Measurements from ENCODE around the gene HOXA3.

HOXA3 gene

GRCh38 chr7:27151931-27152815 lies at the start of gene HOXA3:
Gene HOXA3 (minus strand): TSS chr7:27152583. CDS start chr7:27110640, 41,943 bp downstream.
- in situ Hi-C loops (cut with MboI; ENCODE audit: low sequenced_read_pairs): no loop called here

- in situ Hi-C loops (cut with MboI; ENCODE audit: low sequenced_read_pairs): loop anchor here (10.0 kb wide), 1 partner anchor 373 kb away; no protein-coding TSS in a partner anchor
These were observed 49.2 kb upstream of the HOXA3 start for GRCh38 chr7:27201580-27202017.

DNA sequence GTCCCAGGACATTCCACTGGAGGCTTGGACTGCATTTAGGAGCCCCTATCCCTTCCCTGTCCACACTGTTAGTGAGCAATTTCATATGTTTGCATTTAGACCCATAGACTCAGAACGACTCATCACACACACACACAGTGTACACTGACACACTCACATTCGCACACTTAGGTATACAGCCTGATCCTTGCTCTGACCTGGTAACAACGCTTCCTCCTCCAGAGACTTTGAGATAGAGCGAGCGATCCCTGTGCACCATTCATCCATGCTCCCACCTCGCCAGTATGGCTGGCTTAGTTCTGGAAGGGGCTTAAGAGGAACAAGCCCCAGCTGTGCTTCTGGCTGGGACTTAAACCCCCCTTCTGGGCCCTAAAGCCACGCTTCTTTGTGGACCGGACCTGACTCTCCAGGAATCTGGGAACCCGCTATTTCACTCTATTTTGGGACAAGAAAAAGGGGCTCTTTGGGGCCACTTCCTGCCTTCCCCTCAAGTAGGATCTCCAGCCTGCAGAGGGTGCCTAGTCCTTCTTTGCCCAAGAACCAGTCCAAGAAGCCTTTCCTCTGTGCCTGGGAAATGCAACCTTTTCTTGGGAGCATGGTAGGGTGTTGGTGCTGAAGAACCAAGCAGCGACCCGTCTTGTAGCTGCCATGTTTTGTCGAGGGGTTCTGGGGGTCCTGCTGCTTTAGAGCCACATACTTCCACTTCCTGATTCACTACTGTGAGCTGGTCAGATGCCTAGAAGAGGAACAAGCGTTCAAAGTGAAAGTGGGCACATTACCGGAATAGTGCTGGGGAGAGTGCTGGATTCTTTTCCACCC lies 48.6 kb upstream of the HOXA3 start:
- in situ Hi-C loops (cut with MboI; ENCODE audit: low sequenced_read_pairs): loop anchor here (10.0 kb wide), 1 partner anchor 374 kb away; no protein-coding TSS in a partner anchor

DNA sequence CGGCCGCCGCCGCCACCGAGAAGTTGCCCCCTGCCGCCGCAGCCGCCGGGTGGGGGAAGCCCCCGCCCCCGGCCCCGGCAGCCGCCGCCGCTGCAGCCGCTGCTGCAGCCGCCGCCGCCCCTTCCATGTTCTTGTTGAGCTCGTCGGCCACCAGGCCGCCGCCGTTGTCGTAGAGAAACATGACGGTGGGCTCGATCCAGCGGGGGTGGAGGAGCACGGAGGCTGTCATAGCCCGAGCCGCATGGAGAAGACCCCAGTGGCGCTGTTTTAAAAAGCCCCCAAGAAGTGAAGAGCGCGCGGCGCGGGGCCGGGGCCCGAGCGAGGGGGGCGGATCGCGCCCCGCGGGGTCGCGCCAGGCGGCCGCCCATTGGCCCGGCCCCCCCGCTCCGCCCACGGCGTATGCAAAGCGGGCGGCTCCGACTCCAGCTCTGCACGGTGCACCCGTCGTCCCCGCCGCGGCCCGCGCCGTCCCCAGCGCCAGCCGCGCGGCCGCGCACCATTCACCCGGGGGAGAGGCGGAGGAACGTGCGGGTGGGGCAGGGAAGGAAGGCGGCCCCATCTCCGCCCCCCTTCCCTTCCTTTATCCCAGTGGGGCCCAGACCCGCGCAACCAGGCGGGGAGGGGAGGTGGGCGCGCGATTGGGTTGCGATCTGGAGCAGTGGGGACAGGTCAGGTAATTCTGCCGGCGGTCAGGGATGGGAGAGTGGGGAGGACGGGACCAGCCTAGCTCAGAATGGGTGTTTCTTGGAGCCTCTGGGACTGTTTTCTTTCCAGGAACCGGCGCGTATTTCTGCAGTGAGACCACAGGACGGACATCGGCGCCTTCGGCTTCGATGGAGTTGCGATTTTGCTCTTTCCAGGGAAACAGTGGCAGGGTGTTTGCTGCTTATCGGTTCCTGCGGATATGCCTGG lies 47.7 kb upstream of the HOXA3 start, which contains the start of gene HOXA13:
TSS of gene HOXA13 (minus strand) at position 243 of the 912 bp plus-strand sequence. CDS start at position 229, 14 bp downstream.
- in situ Hi-C loops (cut with MboI; ENCODE audit: low sequenced_read_pairs): loop anchor here (10.0 to 25.0 kb wide), 2 partner anchors 375 to 838 kb away; no protein-coding TSS in a partner anchor

DNA sequence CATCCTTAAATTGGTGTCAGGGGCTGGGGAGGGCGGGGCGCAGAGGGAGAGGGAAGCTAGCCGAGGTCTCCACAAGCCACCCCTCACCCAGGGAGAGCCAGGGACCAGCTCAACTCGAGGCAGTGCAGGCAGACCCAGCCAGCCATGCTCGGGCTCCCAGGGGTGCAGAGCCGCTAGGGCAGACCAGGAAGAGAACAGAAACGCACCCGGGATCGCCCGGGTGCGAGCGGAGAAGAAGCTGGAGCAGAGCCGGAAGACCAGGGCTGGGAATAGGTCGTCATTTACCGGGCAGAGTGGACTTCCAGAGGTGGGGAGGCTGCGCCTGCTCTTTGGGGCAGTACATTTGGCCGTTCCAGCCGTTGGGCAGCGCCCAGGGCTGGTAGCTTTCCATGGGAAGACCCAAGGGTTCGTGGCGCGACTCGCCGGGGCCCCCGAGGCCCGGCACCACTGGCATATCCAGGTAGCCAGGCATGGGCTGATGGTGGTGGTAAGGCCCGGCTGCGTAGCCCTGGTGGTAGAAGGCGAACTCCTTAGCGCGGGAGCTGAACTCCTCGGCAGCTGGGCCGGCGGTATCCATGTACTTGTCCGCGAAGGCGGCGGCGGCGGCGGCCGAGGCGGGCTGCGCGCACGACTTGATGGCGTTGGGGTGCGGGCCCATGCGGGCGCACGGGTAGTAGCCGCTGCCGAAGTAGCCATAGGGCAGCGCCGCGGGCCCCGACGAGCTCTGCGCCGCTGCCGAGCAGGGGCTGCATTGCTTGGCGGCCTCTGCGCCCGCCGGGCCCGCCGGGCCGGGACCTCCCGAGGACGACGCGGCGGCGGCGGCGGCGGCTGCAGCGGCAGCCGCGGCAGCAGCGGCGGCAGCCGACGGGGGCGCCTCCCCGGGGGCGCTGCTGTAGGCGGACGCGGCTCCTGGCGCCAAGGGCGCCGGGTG lies 46.8 kb upstream of the HOXA3 start:
- in situ Hi-C loops (cut with MboI; ENCODE audit: low sequenced_read_pairs): loop anchor here (25.0 kb wide), 1 partner anchor 837 kb away; no protein-coding TSS in a partner anchor

DNA sequence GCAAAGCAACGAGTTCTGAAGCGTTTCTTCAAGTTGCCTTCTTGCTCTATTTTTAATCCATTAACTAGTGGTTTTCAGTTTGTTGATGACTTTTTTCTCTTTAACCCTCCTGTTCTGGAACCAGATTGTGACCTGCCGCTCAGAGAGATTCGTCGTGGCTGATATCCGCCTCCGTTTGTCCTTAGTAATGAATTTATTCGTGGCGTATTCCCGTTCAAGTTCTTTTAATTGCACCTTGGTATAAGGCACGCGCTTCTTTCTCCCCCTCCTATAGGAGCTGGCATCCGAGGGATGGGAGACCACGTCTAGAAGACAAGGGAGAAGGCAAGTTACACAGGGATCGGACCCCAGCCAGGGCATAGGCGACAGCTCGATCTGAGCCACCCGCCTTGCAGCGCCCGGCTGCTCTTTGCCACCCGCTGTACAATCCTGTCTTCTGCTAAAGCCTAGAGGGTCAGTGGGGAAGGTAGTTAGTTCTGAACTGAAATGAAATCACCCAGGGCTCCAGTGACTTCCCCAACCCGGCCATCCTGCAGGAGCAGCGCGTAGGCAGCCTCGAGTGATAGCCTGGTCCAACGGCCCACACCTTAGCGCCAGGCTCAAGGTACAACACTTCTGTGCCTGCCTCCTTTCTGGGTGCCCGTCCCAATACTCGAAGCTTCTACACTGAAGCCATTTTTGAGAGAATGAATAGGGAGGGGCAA lies 45.9 kb upstream of the HOXA3 start:
- in situ Hi-C loops (cut with MboI; ENCODE audit: low sequenced_read_pairs): loop anchor here (25.0 kb wide), 1 partner anchor 836 kb away; no protein-coding TSS in a partner anchor

DNA sequence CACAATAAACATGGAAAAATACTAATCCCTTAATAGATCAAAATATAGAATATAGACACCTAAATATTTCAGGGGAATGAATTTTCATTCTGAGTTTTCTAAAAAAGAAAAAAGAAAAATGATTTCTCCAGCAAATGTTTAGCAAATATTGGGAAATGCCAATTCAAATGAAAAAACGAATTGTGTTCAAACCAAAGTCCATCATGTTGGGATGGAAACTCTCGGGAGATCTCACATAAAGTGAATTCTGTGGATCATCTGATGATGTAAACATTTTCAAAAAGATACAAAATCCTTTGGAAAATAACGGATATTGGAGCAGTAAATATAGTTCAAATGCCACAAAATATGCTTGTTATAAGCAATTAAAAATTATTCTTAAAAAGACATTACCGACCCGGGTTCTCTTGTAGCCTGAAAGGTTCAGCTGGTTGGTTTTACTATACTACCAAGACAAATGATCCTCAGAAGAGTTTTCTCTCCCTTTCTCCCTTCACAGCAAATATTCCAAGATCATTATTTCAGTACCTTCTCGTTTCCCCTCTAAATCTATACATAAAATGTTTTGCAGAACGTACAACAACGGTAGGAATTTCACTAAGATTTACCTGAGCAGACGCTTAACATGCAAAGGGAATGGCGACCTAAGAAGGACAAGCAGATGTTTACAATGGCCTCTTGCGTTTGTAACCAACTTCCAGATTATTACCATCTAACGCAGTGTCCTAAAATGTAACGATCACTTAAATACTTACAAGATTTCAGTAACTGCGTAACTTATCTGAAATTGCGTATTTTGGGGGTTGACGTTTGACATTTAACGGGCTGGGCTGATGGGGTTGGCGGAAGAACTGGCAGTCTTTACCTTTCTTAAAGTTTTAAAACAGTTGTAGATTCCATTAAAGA lies 45.0 kb upstream of the HOXA3 start:
- in situ Hi-C loops (cut with MboI; ENCODE audit: low sequenced_read_pairs): loop anchor here (25.0 kb wide), 1 partner anchor 835 kb away; no protein-coding TSS in a partner anchor

DNA sequence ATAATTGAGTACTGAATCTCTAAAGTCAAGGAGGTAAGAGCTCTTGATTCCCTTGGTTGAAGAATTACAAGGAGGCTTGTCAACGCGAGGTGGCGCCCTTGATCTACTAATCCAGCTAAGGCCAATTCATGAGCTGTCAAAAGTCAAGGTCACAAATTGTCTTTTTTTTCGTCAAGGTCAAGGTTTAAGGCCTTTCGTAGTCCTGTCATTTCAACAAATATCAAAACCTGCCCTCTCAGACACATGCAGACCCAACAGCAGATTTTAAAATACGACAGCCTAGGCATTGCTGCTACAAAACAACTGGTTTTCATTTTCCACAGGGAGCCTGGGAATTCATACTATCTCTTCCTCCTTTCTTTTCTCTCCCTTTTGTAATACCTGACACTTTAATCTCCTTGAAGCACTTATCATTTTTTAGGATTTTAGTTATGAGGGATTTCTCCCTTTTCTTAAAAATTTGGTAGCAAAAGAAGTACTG lies 43.9 kb upstream of the HOXA3 start:
- in situ Hi-C loops (cut with MboI; ENCODE audit: low sequenced_read_pairs): loop anchor here (25.0 kb wide), 1 partner anchor 834 kb away; no protein-coding TSS in a partner anchor

DNA sequence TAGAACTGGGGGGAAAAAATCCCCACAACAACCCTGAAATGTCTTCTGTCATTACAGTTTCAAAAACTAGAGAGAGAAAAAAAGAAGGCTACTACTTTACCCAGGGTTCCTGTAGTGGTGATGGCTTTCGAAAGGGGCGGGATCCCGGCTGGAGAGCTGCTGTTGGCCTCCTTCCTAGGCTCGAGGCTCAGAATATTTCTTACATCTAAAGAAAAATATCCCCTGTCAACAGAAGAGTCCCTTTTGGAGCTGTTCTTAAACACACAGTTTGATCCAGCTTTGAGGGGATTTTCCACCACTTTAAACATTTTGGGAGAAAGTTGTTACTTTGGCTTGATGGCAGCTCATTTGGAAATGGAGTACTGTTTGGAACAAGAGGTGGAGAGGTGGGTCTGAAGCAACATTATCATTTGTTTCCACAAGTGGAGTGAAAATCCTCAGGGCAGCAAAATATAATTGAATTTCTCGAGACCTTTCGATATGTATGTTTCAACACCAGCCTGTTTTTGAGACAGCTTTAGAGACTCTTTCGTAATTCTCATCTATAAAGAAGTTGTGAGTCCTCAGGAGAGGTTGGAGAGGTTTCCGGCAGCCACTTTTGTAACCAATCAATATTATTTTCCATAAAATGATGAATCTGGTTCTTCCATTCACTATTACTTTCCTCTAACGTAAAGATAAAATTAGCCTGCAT lies 42.5 kb upstream of the HOXA3 start:
- in situ Hi-C loops (cut with MboI; ENCODE audit: low sequenced_read_pairs): loop anchor here (25.0 kb wide), 1 partner anchor 833 kb away; no protein-coding TSS in a partner anchor

DNA sequence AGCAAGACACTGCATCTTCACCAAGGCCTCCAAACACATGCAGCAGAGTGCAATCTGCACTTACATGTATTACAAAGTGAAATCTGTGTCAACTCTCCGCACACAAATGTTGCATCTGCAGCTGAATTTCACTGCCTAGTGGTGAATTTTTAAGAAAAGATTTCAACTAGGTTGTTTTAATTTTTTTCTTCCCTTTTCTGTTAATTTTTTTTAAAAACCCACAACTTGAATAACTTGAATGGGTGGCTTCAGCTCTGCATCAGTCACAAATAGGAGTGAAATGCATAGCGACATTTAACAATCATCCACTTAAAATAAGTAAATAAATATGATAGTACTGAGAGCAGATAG lies 41.6 kb upstream of the HOXA3 start:
- in situ Hi-C loops (cut with MboI; ENCODE audit: low sequenced_read_pairs): loop anchor here (25.0 kb wide), 1 partner anchor 832 kb away; no protein-coding TSS in a partner anchor

- in situ Hi-C loops (cut with MboI; ENCODE audit: low sequenced_read_pairs): loop anchor here (25.0 kb wide), 1 partner anchor 831 kb away; no protein-coding TSS in a partner anchor
These were observed 41.1 kb upstream of the HOXA3 start for GRCh38 chr7:27193335-27194001.

GRCh38 chr7:27192546-27193334 lies 40.4 kb upstream of the HOXA3 start:
- in situ Hi-C loops (cut with MboI; ENCODE audit: low sequenced_read_pairs): loop anchor here (25.0 kb wide), 1 partner anchor 830 kb away; no protein-coding TSS in a partner anchor

GRCh38 chr7:27191833-27192545 lies 39.6 kb upstream of the HOXA3 start:
- in situ Hi-C loops (cut with MboI; ENCODE audit: low sequenced_read_pairs): loop anchor here (25.0 kb wide), 1 partner anchor 830 kb away; no protein-coding TSS in a partner anchor

DNA sequence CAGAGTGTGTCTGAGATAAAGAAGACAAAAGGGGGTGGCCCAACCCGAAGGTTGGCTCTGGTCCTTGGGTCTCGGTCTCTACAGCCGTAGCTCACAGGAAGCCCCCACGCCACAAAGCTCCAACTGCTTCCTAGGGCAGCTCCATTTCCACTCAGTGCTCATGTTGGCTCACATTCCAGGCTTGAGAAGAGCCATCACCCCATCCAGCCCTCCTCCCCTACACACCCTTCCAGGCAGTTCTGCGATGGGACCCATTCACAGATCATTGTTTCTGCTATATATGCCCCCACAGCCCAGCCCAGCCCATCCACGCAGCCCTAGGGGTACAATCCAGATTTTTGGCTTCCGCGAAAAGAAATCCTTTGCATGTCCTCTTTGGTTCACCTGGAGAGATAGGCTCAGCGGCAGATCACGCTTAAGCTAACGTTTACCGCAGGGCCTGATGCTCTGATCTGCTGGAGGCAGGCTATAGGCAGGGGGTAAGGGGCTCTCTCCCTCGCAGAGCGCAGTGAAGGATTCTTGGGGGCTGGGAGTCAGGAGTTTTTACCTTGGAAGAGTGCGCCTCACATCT lies 38.9 kb upstream of the HOXA3 start:
- in situ Hi-C loops (cut with MboI; ENCODE audit: low sequenced_read_pairs): loop anchor here (25.0 kb wide), 1 partner anchor 829 kb away; no protein-coding TSS in a partner anchor

Measured in HL-60/S4 treated with phorbol 12-myristate 13-acetate at 8.2 ng/mL for 4 days and 3 days (cell line).